SU-DHL-6 (cell line): ENCODE measurements around the gene ASGR1.

Source experiments
- H2AFZ ChIP-seq: fragments of 200-600 bp; sonication (generic); 2 replicates; pipeline ENCODE4 v1.6.1; 2014; ENCODE audit warnings: low read depth, mild to moderate bottlenecking, moderate library complexity, mixed read lengths, antibody characterized with exemption, low read length; ENCODE audit not compliant: severe bottlenecking
- H3F3A ChIP-seq: fragments of 200-600 bp; shearing (Covaris generic); 2 replicates; pipeline ENCODE4 v1.6.0; 2016; ENCODE audit warnings: antibody characterized with exemption, mild to moderate bottlenecking; ENCODE audit not compliant: insufficient read depth
- H3K27ac ChIP-seq: fragments of 200-600 bp; sonication (generic); 2 replicates; pipeline ENCODE4 v1.5.1; 2016; ENCODE audit warnings: low read depth, mild to moderate bottlenecking, low read length, moderate library complexity, mixed read lengths
- H3K27me3 ChIP-seq: fragments of 200-600 bp; sonication (generic), shearing (Covaris generic); 2 replicates; pipeline ENCODE4 v1.6.0; 2014; ENCODE audit warnings: mild to moderate bottlenecking, low read length
- H3K36me3 ChIP-seq: fragments of 200-600 bp; sonication (generic); 2 replicates; pipeline ENCODE4 v1.6.1; 2014; ENCODE audit warnings: mild to moderate bottlenecking, low read length, mixed read lengths
- H3K4me2 ChIP-seq: fragments of 300-600, 200-600 bp; shearing (Covaris generic), sonication (generic); 2 replicates; pipeline ENCODE4 v1.6.0; 2014; ENCODE audit warnings: low read length, low read depth, mild to moderate bottlenecking; ENCODE audit not compliant: poor library complexity, severe bottlenecking
- H3K4me3 ChIP-seq: fragments of 200-600 bp; sonication (generic); 2 replicates; pipeline ENCODE4 v1.5.1; 2014; ENCODE audit warnings: antibody characterized with exemption, low read length, mild to moderate bottlenecking, mixed read lengths; ENCODE audit not compliant: insufficient read depth, poor library complexity, severe bottlenecking
- H3K79me2 ChIP-seq: fragments of 200-600 bp; sonication (generic); 2 replicates; pipeline ENCODE4 v1.6.1; 2014; ENCODE audit warnings: mild to moderate bottlenecking, low read length, moderate library complexity; ENCODE audit not compliant: insufficient read depth
- H3K9ac ChIP-seq: fragments of 200-600 bp; sonication (generic); 2 replicates; pipeline ENCODE4 v1.7.0; 2014; ENCODE audit warnings: mild to moderate bottlenecking, low read length
- H3K9me2 ChIP-seq: fragments of 200-600 bp; sonication (generic); replicated peaks from 2 replicates; pipeline ENCODE4 v1.6.1; 2014; ENCODE audit warnings: low read length; ENCODE audit not compliant: insufficient read depth
- H3K9me3 ChIP-seq: fragments of 200-600 bp; sonication (generic); 2 replicates; pipeline ENCODE4 v1.6.1; 2014; ENCODE audit warnings: low read length, mixed read lengths; ENCODE audit not compliant: insufficient read depth
- H4K20me1 ChIP-seq: fragments of 200-600 bp; sonication (generic); 2 replicates; pipeline ENCODE4 v1.6.1; 2014; ENCODE audit warnings: low read depth, mild to moderate bottlenecking, antibody characterized with exemption, low read length, moderate library complexity, mixed read lengths
- EZH2phosphoT487 ChIP-seq: fragments of 200-600 bp; sonication (generic), shearing (Covaris generic); conservative IDR thresholded peaks from 2 replicates; pipeline ENCODE4 v1.6.1; 2018; ENCODE audit warnings: mild to moderate bottlenecking, antibody characterized with exemption, low read length, moderate library complexity, mixed read lengths
- TF ChIP-seq, protein P1 (sequence below): fragments of 200-600 bp; sonication (generic); IDR thresholded peaks from one replicate; pipeline ENCODE4 v1.5.1; 2017; ENCODE audit warnings: antibody characterized with exemption, mild to moderate bottlenecking, low read length, moderate library complexity; ENCODE audit not compliant: insufficient read depth, poor library complexity, severe bottlenecking

ASGR1 gene

DNA sequence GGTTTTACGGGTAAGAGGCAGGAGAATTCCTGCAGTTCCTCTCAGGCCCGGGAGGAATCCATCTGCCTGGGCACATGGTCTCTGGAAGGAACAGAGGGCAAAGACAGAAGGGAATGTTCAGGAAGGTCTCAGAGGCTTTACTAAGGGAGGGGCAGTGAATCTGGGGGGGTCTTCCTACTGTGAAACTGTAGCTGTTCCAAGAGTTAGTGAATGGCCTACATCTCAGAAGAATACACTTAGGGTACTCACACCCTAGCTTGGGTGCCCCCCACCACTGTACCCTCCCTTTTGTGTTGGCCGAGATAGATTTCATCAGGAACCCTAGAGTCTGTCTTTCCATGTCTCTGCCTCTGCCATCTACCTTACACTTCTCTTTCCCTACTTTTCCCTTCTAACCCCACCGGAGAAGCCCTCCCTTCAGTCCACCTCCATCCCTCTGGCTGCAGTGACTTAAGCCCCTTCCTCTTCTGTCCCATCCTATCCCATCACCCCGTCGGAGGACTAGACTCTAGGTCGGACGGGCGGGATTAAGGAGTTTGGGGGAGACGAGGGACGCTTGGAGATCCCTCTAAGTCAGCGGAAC is 40.1 kb upstream of the ASGR1 start:
- TF ChIP-seq, protein P1, sequence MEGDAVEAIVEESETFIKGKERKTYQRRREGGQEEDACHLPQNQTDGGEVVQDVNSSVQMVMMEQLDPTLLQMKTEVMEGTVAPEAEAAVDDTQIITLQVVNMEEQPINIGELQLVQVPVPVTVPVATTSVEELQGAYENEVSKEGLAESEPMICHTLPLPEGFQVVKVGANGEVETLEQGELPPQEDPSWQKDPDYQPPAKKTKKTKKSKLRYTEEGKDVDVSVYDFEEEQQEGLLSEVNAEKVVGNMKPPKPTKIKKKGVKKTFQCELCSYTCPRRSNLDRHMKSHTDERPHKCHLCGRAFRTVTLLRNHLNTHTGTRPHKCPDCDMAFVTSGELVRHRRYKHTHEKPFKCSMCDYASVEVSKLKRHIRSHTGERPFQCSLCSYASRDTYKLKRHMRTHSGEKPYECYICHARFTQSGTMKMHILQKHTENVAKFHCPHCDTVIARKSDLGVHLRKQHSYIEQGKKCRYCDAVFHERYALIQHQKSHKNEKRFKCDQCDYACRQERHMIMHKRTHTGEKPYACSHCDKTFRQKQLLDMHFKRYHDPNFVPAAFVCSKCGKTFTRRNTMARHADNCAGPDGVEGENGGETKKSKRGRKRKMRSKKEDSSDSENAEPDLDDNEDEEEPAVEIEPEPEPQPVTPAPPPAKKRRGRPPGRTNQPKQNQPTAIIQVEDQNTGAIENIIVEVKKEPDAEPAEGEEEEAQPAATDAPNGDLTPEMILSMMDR = no peak
- TF ChIP-seq EZH2phosphoT487 = no peak
- H3F3A ChIP-seq = peaks cover 16% of the 10 kb centered on the region; the same call in 1 of the 2 replicates
- H3K79me2 ChIP-seq = no peaks in the 10 kb centered on the region
- H2AFZ ChIP-seq = peak overlapping the region; percentile 77
- peak overlapping the region; percentile 73 for H3K9ac ChIP-seq
- no peaks in the 10 kb centered on the region for H3K36me3 ChIP-seq
- peak overlapping the region; percentile 66 for H3K4me3 ChIP-seq
- H3K9me2 ChIP-seq = no peaks in the 10 kb centered on the region
- H4K20me1 ChIP-seq = no peaks in the 10 kb centered on the region
- H3K4me2 ChIP-seq = peak overlapping the region; percentile 56
- no peaks in the 10 kb centered on the region for H3K27me3 ChIP-seq
- H3K27ac ChIP-seq = no peak overlapping the region
- no peaks in the 10 kb centered on the region for H3K9me3 ChIP-seq

DNA sequence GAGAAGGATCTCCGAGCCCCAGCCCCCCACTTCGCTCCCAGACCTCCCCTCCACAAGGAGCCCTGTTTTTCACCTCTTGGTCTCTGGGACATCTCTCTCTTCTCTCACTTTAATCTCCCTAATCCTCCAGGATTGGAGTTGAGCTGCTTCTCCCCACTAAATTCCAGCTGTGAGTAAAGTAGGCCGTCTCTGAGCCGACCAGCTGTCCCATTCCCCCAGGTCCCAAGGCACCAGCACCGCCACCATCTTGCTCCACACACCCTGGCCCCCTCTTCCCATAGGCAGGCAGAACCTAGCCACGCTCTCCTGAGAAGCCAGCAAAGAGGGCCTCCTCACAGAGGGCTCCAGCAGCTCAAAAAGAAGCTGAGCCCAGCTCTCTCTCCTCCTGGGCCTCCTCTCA is 39.6 kb upstream of the ASGR1 start:
- Histone ChIP-seq H3K9me3 (no peaks in the 10 kb centered on the region), H3K4me2 (no peak overlapping the region), H3K36me3 (no peaks in the 10 kb centered on the region), H4K20me1 (no peaks in the 10 kb centered on the region), H3F3A (peaks cover 16% of the 10 kb centered on the region; the same call in 1 of the 2 replicates), H3K9ac (no peak overlapping the region), H2AFZ (no peak overlapping the region), H3K4me3 (no peak overlapping the region), H3K27ac (no peak overlapping the region), H3K9me2 (no peaks in the 10 kb centered on the region), H3K79me2 (no peaks in the 10 kb centered on the region), H3K27me3 (no peaks in the 10 kb centered on the region)
- TF ChIP-seq, protein P1 = no peak
- TF ChIP-seq EZH2phosphoT487 = no peak

DNA sequence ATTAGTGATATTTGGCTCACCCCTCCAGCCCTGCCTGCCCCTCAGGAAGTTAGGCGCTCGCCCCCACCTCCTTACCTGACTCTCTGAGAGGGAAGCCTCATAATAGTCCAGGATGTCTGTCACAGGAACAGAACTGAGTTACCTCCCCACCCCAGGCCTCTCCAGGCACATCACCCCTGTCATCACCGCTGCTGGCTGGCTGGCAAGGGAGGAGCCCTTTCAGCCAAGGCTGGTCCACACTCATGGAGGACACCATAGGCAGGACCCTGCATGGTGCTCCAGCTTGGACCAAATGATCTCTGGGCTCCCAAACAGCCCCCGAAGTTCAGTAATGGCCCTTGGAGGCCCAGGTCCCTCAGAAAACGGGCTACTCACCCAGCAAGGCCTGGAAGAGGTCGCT is 39.0 kb upstream of the ASGR1 start:
- Histone ChIP-seq H2AFZ (no peak overlapping the region), H3K9me2 (no peaks in the 10 kb centered on the region), H3K27me3 (no peaks in the 10 kb centered on the region), H4K20me1 (no peaks in the 10 kb centered on the region), H3K9ac (no peak overlapping the region), H3K4me3 (no peak overlapping the region), H3K79me2 (no peaks in the 10 kb centered on the region), H3K36me3 (no peaks in the 10 kb centered on the region), H3K4me2 (no peak overlapping the region), H3K9me3 (no peaks in the 10 kb centered on the region), H3K27ac (no peak overlapping the region), H3F3A (peaks cover 12% of the 10 kb centered on the region; the same call in 1 of the 2 replicates)
- TF ChIP-seq EZH2phosphoT487 = no peak
- TF ChIP-seq, protein P1 = no peak
